GF-D8 (cell line): ENCODE results near the gene WFDC10B.
"Not testable (repeated sequence)": the region's sequence is repeated elsewhere in the genome, so short reads cannot be mapped to it uniquely, and the experiment has no call there.

ENCODE experiments used
- DNase-seq: peaks from one replicate; lab custom pipeline; 2025; lab: John Stamatoyannopoulos, UW

The WFDC10B gene

GRCh38 chr20:45704969-45705637 lies at the start of gene WFDC10B:
WFDC10B (minus strand) TSS chr20:45705019; CDS start chr20:45685992, 19,027 bp downstream.
- no peak for DNase-seq

- DNase-seq = no peak
Measured at GRCh38 chr20:45752746-45753145, 47.9 kb upstream of the WFDC10B start.

GRCh38 chr20:45751721-45752120 lies 46.9 kb upstream of the WFDC10B start:
- DNase-seq = no peak

GRCh38 chr20:45745015-45745414 lies 40.2 kb upstream of the WFDC10B start:
- no peak for DNase-seq

- DNase-seq = no peak
Measured at GRCh38 chr20:45742596-45742995, 37.8 kb upstream of the WFDC10B start.

GRCh38 chr20:45735988-45736387 lies 31.2 kb upstream of the WFDC10B start:
- DNase-seq = no peak

DNA sequence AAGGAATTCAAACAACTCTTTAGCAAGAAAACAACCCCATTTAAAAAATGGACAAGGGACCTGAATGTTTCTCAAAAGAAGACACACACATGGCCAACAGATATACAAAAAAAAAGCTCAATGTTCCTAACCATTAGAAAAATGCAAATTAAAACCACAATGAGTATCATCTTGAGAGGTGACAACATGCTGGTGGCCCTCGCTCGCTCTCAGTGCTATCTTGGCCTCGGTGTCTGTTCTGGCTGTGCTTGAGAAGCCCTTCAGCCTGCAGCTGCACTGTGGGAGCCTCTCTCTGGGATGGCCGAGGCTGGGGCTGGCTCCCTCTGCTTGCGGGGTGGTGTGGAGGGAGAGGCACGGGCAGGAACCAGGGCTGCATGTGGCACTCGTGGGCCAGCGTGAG lies 30.7 kb upstream of the WFDC10B start:
- DNase-seq = no peak

- DNase-seq = no peak
Measured at GRCh38 chr20:45732199-45732598, 27.4 kb upstream of the WFDC10B start.

DNA sequence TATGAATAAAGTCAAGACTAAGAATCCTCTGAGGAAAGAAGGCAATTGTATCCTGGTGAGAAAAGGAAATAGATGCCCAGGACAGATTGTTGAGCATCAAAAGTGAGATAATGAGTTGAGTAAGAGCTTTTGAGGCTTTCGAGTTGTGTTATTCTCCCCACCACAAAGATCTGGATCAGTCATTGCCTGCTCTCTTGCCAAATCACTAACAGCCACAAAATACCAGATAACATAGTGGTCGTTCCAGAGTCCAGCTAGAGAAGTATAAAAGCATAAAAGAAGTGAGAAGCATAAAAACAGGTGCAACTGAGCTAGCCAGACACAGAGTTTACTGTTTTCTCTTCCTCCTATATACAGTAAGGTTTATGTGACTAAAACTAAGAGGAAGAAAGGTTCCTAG lies 22.2 kb upstream of the WFDC10B start:
- peak; percentile 58 for DNase-seq

GRCh38 chr20:45725134-45725533 lies 20.3 kb upstream of the WFDC10B start:
- DNase-seq = no peak

GRCh38 chr20:45722047-45722446 lies 17.2 kb upstream of the WFDC10B start, which contains the start of gene SPINT4:
SPINT4 (plus strand) TSS chr20:45722347; CDS start chr20:45722368, 21 bp downstream.
- no peak for DNase-seq

DNA sequence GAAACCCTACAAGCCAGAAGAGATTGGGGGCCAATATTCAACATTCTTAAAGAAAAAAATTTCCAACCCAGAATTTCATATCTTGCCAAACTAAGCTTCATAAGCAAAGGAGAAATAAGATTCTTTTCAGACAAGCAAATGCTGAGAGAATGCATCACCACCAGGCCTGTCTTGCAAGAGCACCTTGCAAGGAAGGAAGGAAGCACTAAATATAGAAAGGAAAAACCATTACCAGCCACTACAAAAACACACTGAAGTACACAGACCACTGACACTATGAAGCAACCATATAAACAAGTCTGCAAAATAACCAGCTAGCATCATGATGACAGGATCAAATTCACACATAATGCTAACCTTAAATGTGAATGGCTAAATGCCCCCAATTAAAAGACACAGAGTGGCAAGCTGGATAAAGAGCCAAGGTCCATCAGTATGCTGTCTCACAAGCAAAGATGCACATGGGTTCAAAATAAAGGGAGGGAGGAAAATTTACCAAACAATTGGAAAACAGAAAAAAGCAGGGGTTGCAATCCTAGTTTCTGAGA lies 11.4 kb upstream of the WFDC10B start:
- DNase-seq = not testable (repeated sequence)

GRCh38 chr20:45701873-45702272 lies 2.9 kb downstream of the WFDC10B start, which contains the start of gene WFDC13:
WFDC13 (plus strand) TSS chr20:45702038; CDS start chr20:45702124, 86 bp downstream.
- DNase-seq = no peak

GRCh38 chr20:45701104-45701503 lies 3.7 kb downstream of the WFDC10B start:
- DNase-seq = no peak

- no peak for DNase-seq
Measured at GRCh38 chr20:45695496-45695895, 9.3 kb downstream of the WFDC10B start.

DNA sequence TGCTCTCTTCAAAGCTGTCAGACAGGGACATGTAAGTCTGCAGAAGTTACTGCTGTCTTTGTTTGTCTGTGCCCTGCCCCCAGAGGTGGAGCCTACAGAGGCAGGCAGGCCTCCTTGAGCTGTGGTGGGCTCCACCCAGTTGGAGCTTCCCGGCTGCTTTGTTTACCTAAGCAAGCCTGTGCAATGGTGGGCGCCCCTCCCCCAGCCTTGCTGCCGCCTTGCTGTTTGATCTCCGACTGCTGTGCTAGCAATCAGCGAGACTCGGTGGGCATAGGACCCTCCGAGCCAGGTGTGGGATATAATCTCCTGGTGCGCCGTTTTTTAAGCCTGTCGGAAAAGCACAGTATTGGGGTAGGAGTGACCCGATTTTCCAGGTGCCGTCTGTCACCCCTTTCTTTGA lies 11.5 kb downstream of the WFDC10B start:
- DNase-seq = not testable (repeated sequence)

DNA sequence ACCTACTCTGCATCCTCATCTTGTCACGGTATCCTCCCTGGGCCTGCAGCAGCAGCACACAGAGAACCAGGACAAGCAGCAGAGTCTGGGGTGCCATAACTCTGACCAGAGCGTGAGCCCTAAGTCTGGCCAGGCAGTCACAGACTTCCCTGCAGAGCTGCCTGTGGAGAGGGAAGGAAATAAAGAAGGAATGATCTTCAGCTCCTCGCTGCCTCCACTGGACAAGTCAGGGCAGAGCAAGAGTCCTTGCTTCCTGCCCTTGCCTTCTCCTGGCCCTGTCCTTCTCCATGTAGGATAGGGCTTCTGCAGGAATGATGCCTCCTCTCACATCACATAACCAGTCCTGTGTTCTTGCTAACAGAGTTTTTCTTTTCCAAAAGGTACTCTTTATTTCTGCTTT lies 18.9 kb downstream of the WFDC10B start:
- no peak for DNase-seq

- DNase-seq = no peak
Measured at GRCh38 chr20:45679650-45680049, 25.2 kb downstream of the WFDC10B start.

DNA sequence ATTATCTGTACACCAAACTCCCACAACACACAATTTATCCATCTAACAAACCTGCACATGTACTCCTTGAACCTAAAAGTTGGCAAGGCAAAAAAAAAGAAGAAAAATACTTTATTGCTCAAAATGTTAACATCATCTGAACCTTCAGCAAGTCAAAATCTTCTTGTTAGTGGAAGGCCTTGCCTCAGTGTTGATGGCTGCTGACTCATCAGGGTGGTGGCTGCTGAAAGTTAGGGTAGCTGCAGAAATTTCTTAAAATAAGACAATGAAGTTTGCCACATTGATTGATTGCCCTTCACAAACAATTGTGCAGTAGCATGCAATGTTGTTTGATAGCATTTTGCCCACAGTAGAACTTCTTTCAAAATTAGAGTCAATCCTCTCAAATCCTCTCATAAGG lies 32.1 kb downstream of the WFDC10B start:
- DNase-seq = no peak

DNA sequence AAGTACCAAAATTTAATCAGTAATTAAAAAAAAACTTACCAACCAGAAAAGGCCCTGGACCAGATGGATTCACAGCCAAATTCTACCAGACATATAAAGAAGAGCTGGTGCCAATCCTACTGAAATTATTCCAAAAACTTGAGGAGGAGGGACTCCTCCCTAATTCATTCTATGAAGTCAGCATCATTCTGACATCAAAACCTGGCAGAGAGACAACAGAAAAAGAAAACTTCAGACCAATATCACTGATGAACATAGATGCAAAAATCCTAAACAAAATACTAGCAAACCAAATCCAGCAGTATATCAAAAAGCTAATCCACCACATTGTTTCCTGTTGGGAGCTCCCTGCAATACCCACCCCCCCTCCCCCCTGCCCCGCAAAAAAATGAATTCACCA lies 34.7 kb downstream of the WFDC10B start, which contains the start of gene WFDC11:
TSS of gene WFDC11 (minus strand) at position 101 of the 400 bp plus-strand sequence. CDS start 19,639 bp downstream, outside the sequence.
- no peak for DNase-seq

GRCh38 chr20:45657038-45657437 lies 47.8 kb downstream of the WFDC10B start:
- not testable (repeated sequence) for DNase-seq

GRCh38 chr20:45651726-45652125 lies 53.1 kb downstream of the WFDC10B start:
- DNase-seq = not testable (repeated sequence)

DNA sequence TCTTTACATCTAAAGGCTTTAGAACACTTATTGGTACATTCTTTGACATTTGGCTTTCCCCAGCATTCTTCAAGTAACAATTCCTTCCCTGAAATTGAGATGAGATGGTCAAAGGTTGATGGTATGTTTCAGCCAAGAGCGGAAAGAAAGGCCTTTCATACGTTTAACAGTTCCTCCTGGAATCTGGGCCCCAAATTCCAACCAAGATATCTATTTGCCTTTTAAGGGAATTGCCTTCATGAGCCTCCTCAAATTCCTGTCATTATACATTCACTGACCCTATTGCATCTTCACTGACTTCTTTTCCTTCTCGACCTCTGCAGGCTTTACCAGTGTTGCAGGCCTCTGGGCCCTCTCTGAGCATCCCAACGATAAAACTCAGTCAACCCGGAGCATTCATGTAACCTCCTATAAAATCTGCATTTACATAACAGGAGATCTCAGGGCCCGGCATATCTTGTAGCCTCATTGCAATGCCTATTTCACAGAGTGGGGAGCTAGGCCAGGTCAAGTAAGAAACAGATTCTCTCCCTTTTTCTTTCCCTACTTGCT lies 55.4 kb downstream of the WFDC10B start:
- DNase-seq = no peak
